Activated T-helper 17 cell treated with anti-CD3 and anti-CD28 coated beads, Interleukin-2, amount 50 U/mL, for 72 hours (primary cell): ENCODE data around the gene PFKFB4. TPM values are rescaled to one million over a fixed set of nuclear protein-coding genes. Genes with fewer than 3 reads are reported as not detected.

Experiments
- ATAC-seq: fragments of 150-1000 bp; cut with Tn5 transposase; replicated peaks from 2 replicates; pipeline ENCODE4 v1.10.0; 2021; ENCODE audit warnings: mild to moderate bottlenecking, moderate library complexity
- H3K27ac Mint-ChIP-seq: one replicate; pipeline ENCODE4 v1.8.0; 2022; ENCODE audit warnings: mixed read lengths
- H3K27me3 Mint-ChIP-seq: one replicate; pipeline ENCODE4 v1.8.0; 2022; ENCODE audit warnings: mixed read lengths
- H3K36me3 Mint-ChIP-seq: one replicate; pipeline ENCODE4 v1.8.0; 2022; ENCODE audit warnings: low read depth, mild to moderate bottlenecking, mixed read lengths
- H3K4me1 Mint-ChIP-seq: one replicate; pipeline ENCODE4 v1.8.0; 2022; ENCODE audit warnings: mixed read lengths
- H3K4me3 Mint-ChIP-seq: one replicate; pipeline ENCODE4 v1.8.0; 2022; ENCODE audit warnings: mild to moderate bottlenecking, mixed read lengths
- H3K9me3 Mint-ChIP-seq: one replicate; pipeline ENCODE4 v1.8.0; 2022; ENCODE audit warnings: mixed read lengths
- total RNA-seq, 2 donors: library from RNA; stranded (reverse); gene quantifications; one replicate each; pipeline ENCODE4 v1.2.3, GENCODE V29; 2022

PFKFB4 gene
- total RNA-seq, result 100 to 1,000 TPM in 1 of 2 donors, 10 to 100 TPM in 1; 52.5 to 277 TPM

DNA sequence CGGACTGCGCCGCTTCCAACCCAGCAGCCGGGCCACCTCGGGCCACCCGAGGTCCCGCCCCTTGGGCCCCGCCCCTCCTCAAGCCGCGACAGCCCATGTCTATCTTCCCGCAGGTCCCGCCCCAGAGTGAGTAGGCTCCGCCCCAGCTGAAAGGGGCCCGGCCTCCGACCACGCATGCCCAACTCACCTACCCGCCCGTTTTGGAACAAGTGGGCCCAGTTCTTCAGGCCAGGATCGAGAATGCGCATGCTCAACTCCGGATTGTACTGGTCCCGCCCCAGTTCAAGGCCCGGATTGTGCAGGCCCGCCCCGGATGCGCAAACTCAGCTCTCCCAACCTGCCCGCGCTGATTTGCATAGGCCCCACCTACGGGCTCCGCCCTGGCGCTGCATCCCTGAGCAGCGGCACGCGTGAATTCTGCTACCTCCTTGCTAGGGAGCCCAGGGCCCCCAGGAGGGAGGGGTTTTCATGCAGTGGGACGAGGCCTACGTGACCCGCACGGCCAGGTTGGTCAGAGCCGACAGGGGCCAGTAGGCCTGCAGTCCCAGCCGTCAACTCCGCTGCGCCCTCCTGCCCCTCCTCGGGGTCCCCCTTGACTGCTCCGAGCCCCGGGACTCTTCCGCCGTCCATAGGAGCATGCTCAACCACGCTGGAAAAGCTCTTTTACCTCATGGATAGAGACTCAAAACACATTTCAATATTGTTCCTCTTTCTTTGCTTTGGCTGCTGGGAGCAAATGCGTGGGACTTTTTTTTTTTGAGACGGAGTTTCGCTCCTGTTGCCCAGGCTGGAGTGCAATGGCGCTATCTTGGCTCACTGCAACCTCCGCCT, at the start of gene PFKFB4:
Gene PFKFB4 (minus strand): TSS at position 8 of the 831 bp plus-strand sequence. CDS start 26 bp downstream, outside the sequence.
- H3K36me3 Mint-ChIP-seq, result peaks cover 59% of the 10 kb centered on the region
- H3K27me3 Mint-ChIP-seq, result no peaks in the 10 kb centered on the region
- H3K4me3 Mint-ChIP-seq, result peak within 1 kb of the TSS; percentile 69
- peaks cover 5% of the 10 kb centered on the region for H3K4me1 Mint-ChIP-seq
- H3K9me3 Mint-ChIP-seq, result no peaks in the 10 kb centered on the region
- peak; percentile 89 for ATAC-seq
- H3K27ac Mint-ChIP-seq, result peak within 1 kb of the TSS; percentile 74

DNA sequence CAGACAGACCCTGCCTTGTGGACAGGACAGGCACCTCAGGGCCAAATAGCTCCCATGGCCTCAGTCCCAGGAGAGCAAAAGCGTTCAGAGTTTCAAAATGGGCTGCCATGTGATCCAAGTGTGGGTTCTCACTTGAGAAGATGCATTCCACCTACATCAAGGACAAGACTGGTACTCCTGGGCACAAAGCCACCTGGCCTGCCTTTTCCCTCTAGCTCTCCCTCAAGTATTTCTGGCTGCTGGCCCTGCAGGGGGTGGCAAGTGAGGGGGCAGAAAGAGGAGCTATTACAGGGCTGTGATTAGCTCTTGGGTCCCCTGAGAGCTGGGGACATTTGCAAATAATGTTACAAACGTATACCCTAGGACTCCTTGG, 45.0 kb upstream of the PFKFB4 start:
- H3K27me3 Mint-ChIP-seq, result no peaks in the 10 kb centered on the region
- H3K27ac Mint-ChIP-seq, result no peak overlapping the region
- ATAC-seq, result no peak
- H3K4me3 Mint-ChIP-seq, result no peak overlapping the region
- peaks cover 81% of the 10 kb centered on the region for H3K36me3 Mint-ChIP-seq
- no peaks in the 10 kb centered on the region for H3K4me1 Mint-ChIP-seq
- no peaks in the 10 kb centered on the region for H3K9me3 Mint-ChIP-seq

DNA sequence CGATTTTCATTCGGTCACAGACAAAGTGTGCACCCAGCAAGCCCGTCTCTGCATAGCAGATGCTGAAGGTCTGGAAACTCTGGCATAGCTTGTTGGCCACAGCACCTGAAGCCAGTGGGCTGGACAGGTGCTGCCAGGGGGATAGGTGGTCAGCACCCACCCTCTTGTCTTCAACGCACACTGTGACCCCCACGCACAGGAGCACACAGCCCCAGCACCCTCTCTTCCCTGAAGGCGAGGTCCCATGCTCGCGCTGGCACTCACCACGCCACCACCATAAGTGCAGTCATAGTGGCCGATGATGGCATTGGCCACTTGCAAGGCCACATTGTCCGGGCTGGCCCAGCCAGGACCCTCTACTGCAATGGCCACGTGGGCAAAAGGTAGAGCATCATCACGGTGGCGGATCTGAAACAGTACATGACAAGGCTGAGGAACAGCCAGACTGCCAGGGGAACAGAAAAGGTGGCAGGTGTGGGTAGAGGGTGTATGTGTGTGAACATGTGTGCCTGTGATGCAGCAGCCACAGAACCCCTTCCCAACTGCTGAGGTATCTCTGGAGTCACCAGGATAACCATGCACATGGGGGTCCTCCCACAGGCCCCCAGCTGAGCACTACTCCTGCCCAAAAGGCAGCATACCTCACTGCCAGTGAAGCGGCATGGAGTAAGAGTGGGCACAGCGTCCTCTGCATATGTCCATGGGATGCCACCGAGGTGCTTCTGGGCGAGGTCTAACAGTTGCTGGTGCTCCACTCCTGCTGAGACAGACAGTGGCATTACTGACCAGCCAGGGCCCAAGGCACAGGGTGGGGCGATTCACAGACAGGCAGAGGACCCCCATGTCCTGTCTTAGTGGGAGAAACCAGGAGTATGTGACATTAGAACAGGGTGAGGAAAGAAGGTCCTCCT, 44.4 kb upstream of the PFKFB4 start:
- no peaks in the 10 kb centered on the region for H3K9me3 Mint-ChIP-seq
- no peak overlapping the region for H3K4me3 Mint-ChIP-seq
- peaks cover 4% of the 10 kb centered on the region for H3K27me3 Mint-ChIP-seq
- ATAC-seq, result no peak
- H3K27ac Mint-ChIP-seq, result no peak overlapping the region
- H3K36me3 Mint-ChIP-seq, result peaks cover 74% of the 10 kb centered on the region
- H3K4me1 Mint-ChIP-seq, result peaks cover 3% of the 10 kb centered on the region

DNA sequence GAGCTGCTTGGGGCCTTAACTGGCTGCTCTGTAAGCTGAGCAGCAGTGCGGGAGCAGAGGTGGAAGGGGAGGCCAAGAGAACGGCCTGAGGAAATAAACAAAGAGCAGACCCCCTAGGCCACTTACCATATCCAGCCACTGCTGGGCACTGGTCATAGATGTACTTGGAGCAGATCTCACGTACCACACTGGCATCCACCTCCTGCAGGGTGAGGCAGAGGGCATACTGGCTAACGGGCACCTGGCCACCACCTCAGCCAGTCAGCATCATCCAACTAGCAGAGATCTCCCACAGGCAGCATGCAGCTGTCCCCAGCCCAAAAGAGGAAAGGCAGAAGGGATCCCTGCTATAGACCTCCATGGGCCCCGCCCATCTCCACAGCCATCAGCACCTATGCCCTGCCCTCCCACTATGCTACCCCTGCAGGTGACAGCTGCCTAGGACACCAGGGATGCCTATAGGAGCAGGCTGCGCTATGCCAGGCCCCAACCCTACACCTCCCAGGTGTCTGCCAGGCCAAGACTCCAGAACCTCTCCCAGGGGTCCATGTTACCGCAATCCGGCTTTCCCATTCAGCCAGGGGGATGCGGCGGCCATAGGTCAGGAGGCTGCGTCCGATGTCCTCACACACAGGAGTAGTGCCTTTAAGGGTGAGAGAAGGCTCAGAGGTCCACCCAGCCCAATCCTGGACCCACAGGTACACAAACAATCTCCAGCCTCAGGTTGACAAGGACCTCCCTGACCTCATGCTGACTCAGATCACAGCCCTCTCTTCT, 43.1 kb upstream of the PFKFB4 start:
- Mint-ChIP-seq H3K4me1 (peaks cover 4% of the 10 kb centered on the region), H3K9me3 (no peaks in the 10 kb centered on the region), H3K36me3 (peaks cover 62% of the 10 kb centered on the region), H3K27ac (no peak overlapping the region), H3K4me3 (no peak overlapping the region), H3K27me3 (peaks cover 6% of the 10 kb centered on the region)
- ATAC-seq, result no peak

DNA sequence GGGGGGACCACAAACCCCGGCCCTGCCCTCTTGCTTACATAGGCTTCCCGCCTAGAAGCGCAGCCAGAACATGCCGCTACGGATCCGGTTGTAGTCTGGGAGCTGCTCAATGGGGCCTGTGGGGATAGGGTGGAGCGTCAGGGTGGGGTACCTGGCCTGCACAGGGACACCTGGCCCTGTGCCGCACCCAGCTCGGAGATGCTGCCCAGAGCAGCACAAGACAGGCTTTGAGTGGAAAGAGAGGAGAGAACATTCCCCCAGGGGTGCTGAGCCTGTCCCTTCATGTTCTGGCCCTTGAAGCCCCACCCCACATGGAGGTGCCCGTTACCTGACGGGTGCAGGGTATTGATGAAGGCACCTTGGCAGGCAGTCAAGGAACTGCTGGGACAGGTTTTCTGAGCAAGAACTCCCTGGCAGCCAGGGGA, 42.5 kb upstream of the PFKFB4 start:
- H3K9me3 Mint-ChIP-seq, result no peaks in the 10 kb centered on the region
- peaks cover 4% of the 10 kb centered on the region for H3K4me1 Mint-ChIP-seq
- no peak for ATAC-seq
- no peak overlapping the region for H3K27ac Mint-ChIP-seq
- no peak overlapping the region for H3K4me3 Mint-ChIP-seq
- peaks cover 10% of the 10 kb centered on the region for H3K27me3 Mint-ChIP-seq
- H3K36me3 Mint-ChIP-seq, result peaks cover 56% of the 10 kb centered on the region

GRCh38 chr3:48598323-48599076, 41.9 kb upstream of the PFKFB4 start:
- Mint-ChIP-seq H3K4me1 (peaks cover 4% of the 10 kb centered on the region), H3K9me3 (no peaks in the 10 kb centered on the region), H3K4me3 (no peak overlapping the region), H3K27me3 (peaks cover 10% of the 10 kb centered on the region), H3K36me3 (peaks cover 50% of the 10 kb centered on the region), H3K27ac (no peak overlapping the region)
- no peak for ATAC-seq

GRCh38 chr3:48597408-48597800, 40.8 kb upstream of the PFKFB4 start:
- no peak overlapping the region for H3K27ac Mint-ChIP-seq
- H3K9me3 Mint-ChIP-seq, result no peaks in the 10 kb centered on the region
- H3K36me3 Mint-ChIP-seq, result peaks cover 39% of the 10 kb centered on the region
- H3K27me3 Mint-ChIP-seq, result peaks cover 15% of the 10 kb centered on the region
- H3K4me3 Mint-ChIP-seq, result no peak overlapping the region
- H3K4me1 Mint-ChIP-seq, result peaks cover 4% of the 10 kb centered on the region
- ATAC-seq, result no peak

- Mint-ChIP-seq H3K9me3 (no peaks in the 10 kb centered on the region), H3K27me3 (peaks cover 15% of the 10 kb centered on the region), H3K27ac (no peak overlapping the region), H3K4me3 (no peak overlapping the region), H3K36me3 (peaks cover 33% of the 10 kb centered on the region), H3K4me1 (peaks cover 4% of the 10 kb centered on the region)
- ATAC-seq, result no peak
Observed at GRCh38 chr3:48596676-48597407, 40.2 kb upstream of the PFKFB4 start.

DNA sequence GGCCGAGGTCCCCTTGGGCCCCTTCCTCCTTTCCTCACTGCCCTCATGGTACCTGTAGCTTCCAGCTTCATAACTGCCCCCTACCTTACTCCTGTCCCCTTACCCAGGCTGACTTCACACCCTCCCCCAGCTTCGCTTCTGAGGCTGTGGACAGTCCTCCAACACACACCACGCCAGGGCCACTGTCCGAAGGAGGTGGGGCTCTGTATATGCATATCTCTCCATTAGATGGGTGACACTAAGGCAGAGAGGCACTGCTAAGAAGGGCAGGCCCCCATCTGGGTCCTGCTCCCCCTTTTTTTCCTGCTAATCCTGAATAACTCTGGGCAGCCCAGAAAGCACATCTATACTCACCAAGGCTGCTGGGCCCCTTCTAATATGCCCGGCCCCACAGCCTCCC, 39.6 kb upstream of the PFKFB4 start:
- Mint-ChIP-seq H3K4me1 (peaks cover 5% of the 10 kb centered on the region), H3K4me3 (no peak overlapping the region), H3K9me3 (no peaks in the 10 kb centered on the region), H3K27me3 (peaks cover 15% of the 10 kb centered on the region), H3K27ac (peak overlapping the region; percentile 4), H3K36me3 (peaks cover 26% of the 10 kb centered on the region)
- no peak for ATAC-seq

DNA sequence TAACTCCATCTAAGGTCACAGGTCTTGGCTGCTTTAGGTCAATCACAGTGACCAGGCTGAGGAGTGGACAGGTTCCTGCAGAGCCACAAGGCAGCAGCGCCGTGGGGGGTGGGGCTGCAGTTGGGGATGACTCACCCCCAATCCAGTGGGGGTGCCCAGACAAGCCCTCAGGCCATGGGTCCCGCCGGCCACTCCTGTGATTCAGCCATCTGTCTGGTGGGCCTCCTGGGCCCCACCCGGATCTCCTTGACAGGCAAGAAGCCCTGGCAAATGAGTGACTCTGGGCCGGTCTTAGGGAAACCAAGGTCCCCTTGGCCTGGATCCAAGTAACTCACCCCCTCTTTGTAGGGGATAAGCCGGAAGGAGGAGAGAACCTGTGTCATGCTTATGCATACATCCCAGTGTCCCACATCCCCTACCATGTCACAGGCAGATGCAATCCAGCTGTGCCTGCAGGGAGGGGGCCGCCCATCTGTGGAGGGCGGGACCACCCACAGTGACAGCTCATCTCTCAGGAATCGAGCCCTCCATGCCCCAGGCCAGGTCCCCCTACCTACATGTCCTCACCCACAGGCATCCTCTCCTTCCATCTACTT, 39.0 kb upstream of the PFKFB4 start:
- ATAC-seq, result no peak
- H3K27me3 Mint-ChIP-seq, result peaks cover 20% of the 10 kb centered on the region
- H3K36me3 Mint-ChIP-seq, result peaks cover 21% of the 10 kb centered on the region
- H3K27ac Mint-ChIP-seq, result peak overlapping the region; percentile 4
- no peaks in the 10 kb centered on the region for H3K9me3 Mint-ChIP-seq
- no peak overlapping the region for H3K4me3 Mint-ChIP-seq
- peaks cover 10% of the 10 kb centered on the region for H3K4me1 Mint-ChIP-seq

DNA sequence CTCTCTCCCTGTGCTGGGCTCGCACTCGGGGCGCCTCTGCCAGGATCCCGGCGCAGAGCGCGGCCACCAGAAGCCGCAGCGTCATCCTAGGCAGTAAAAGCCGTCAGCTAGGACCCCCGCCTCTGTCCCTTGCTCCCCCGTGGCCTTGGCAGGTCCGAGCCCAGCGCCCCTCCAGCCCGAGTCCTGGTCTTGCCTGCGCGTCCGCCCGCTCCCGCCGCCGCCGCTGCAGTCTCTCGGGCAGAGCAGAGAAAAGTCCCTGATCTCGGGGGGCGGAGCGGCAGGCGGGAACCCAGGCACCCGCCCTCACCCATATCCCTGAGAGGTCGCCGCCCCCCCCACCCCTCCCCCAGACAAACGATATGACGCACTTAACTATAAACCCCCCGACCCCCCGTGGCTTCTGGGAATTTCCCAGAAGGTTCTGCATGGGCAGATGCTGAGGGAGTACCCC, 38.5 kb upstream of the PFKFB4 start, which contains the start of gene COL7A1:
Gene COL7A1 (minus strand): TSS at position 255 of the 451 bp plus-strand sequence. CDS start 170 bp downstream, at position 85.
- Mint-ChIP-seq H3K27me3 (peaks cover 23% of the 10 kb centered on the region), H3K4me1 (peaks cover 10% of the 10 kb centered on the region), H3K9me3 (no peaks in the 10 kb centered on the region), H3K4me3 (no peak within 1 kb of the TSS), H3K27ac (peak within 1 kb of the TSS; percentile 4), H3K36me3 (peaks cover 16% of the 10 kb centered on the region)
- ATAC-seq, result no peak

DNA sequence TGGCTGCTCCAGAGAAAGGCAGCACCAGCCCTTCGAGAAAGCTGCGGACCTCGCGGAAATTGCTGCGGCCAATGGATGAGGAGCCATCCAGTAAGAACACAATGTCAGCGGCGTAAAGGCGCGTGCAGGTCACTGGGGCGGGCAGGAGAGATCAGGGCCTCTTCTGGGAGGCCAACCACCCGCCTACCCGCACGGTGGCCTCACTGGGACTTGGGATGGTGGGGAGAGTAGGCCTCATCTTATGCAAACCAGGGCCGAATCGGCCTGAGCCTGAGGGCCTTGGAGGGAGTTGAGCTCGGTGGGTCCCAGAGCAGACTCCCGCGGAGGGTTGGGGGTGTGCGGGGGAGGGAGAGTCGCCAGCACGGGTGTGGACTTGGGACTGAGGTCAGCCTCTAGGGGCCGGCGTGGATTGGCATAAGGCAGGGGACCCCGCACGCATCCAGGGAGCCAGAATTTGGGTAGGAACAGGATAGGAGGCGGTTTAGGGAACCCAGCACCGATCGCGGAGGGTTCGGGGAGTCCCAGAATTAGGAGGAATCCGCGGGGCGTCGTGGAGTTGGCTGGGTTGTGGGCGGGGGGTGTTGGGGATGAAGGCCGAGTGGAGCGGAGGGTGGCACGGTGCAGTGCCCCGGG, 37.9 kb upstream of the PFKFB4 start:
- H3K4me1 Mint-ChIP-seq, result peaks cover 10% of the 10 kb centered on the region
- no peak overlapping the region for H3K27ac Mint-ChIP-seq
- no peak for ATAC-seq
- peaks cover 28% of the 10 kb centered on the region for H3K27me3 Mint-ChIP-seq
- peaks cover 10% of the 10 kb centered on the region for H3K36me3 Mint-ChIP-seq
- no peak overlapping the region for H3K4me3 Mint-ChIP-seq
- H3K9me3 Mint-ChIP-seq, result no peaks in the 10 kb centered on the region
